Measurements from ENCODE around the gene SMG7. TPM values are rescaled to one million over a fixed set of nuclear protein-coding genes. Genes with fewer than 3 reads are reported as not detected.

The SMG7 gene
- total RNA-seq, 1 donor from 2014 or later, result 66.2 TPM

GRCh38 chr1:183483224-183483623 lies 10.9 kb downstream of the SMG7 start:
- no peaks in the 10 kb centered on the region for H3K9me3 Mint-ChIP-seq (ENCODE audit: unreplicated experiment)
- peaks cover 31% of the 10 kb centered on the region for H3K4me1 Mint-ChIP-seq (ENCODE audit: low read depth, unreplicated experiment)
- H3K36me3 Mint-ChIP-seq (ENCODE audit: unreplicated experiment), result no peaks in the 10 kb centered on the region
- H3K4me3 Mint-ChIP-seq (ENCODE audit: unreplicated experiment), result no peak overlapping the region
- no peak for TF ChIP-seq CTCF (IDR thresholded peaks at IDR 0.05; ENCODE audit: partially characterized antibody, unreplicated experiment)
- no peak overlapping the region for H3K27ac Mint-ChIP-seq (ENCODE audit: unreplicated experiment)
- H3K27me3 Mint-ChIP-seq (ENCODE audit: unreplicated experiment), result peaks cover 5% of the 10 kb centered on the region
- no peak for DNase-seq

GRCh38 chr1:183484254-183484653 lies 12.0 kb downstream of the SMG7 start:
- H3K27me3 Mint-ChIP-seq (ENCODE audit: unreplicated experiment), result peaks cover 5% of the 10 kb centered on the region
- peak; percentile 29 for TF ChIP-seq CTCF (IDR thresholded peaks at IDR 0.05; ENCODE audit: partially characterized antibody, unreplicated experiment)
- no peaks in the 10 kb centered on the region for H3K9me3 Mint-ChIP-seq (ENCODE audit: unreplicated experiment)
- peaks cover 22% of the 10 kb centered on the region for H3K4me1 Mint-ChIP-seq (ENCODE audit: low read depth, unreplicated experiment)
- H3K36me3 Mint-ChIP-seq (ENCODE audit: unreplicated experiment), result no peaks in the 10 kb centered on the region
- no peak overlapping the region for H3K4me3 Mint-ChIP-seq (ENCODE audit: unreplicated experiment)
- DNase-seq, result no peak
- no peak overlapping the region for H3K27ac Mint-ChIP-seq (ENCODE audit: unreplicated experiment)

GRCh38 chr1:183484851-183485250 lies 12.6 kb downstream of the SMG7 start:
- no peak for DNase-seq
- no peak overlapping the region for H3K4me3 Mint-ChIP-seq (ENCODE audit: unreplicated experiment)
- H3K36me3 Mint-ChIP-seq (ENCODE audit: unreplicated experiment), result no peaks in the 10 kb centered on the region
- no peak for TF ChIP-seq CTCF (IDR thresholded peaks at IDR 0.05; ENCODE audit: partially characterized antibody, unreplicated experiment)
- peaks cover 17% of the 10 kb centered on the region for H3K4me1 Mint-ChIP-seq (ENCODE audit: low read depth, unreplicated experiment)
- H3K27ac Mint-ChIP-seq (ENCODE audit: unreplicated experiment), result no peak overlapping the region
- peaks cover 5% of the 10 kb centered on the region for H3K27me3 Mint-ChIP-seq (ENCODE audit: unreplicated experiment)
- no peaks in the 10 kb centered on the region for H3K9me3 Mint-ChIP-seq (ENCODE audit: unreplicated experiment)

GRCh38 chr1:183487674-183488442 lies 15.6 kb downstream of the SMG7 start:
- no peaks in the 10 kb centered on the region for H3K4me1 Mint-ChIP-seq (ENCODE audit: low read depth, unreplicated experiment)
- no peak for DNase-seq
- H3K27me3 Mint-ChIP-seq (ENCODE audit: unreplicated experiment), result peaks cover 2% of the 10 kb centered on the region
- no peak for TF ChIP-seq CTCF (IDR thresholded peaks at IDR 0.05; ENCODE audit: partially characterized antibody, unreplicated experiment)
- no peak overlapping the region for H3K27ac Mint-ChIP-seq (ENCODE audit: unreplicated experiment)
- no peak overlapping the region for H3K4me3 Mint-ChIP-seq (ENCODE audit: unreplicated experiment)
- H3K36me3 Mint-ChIP-seq (ENCODE audit: unreplicated experiment), result no peaks in the 10 kb centered on the region
- H3K9me3 Mint-ChIP-seq (ENCODE audit: unreplicated experiment), result no peaks in the 10 kb centered on the region

- H3K27ac Mint-ChIP-seq (ENCODE audit: unreplicated experiment), result peak overlapping the region; percentile 28
- H3K4me1 Mint-ChIP-seq (ENCODE audit: low read depth, unreplicated experiment), result peaks cover 2% of the 10 kb centered on the region
- no peak for TF ChIP-seq CTCF (IDR thresholded peaks at IDR 0.05; ENCODE audit: partially characterized antibody, unreplicated experiment)
- H3K4me3 Mint-ChIP-seq (ENCODE audit: unreplicated experiment), result no peak overlapping the region
- DNase-seq, result no peak
- peaks cover 2% of the 10 kb centered on the region for H3K27me3 Mint-ChIP-seq (ENCODE audit: unreplicated experiment)
- H3K36me3 Mint-ChIP-seq (ENCODE audit: unreplicated experiment), result no peaks in the 10 kb centered on the region
- no peaks in the 10 kb centered on the region for H3K9me3 Mint-ChIP-seq (ENCODE audit: unreplicated experiment)
Measured at GRCh38 chr1:183490932-183491331, 18.6 kb downstream of the SMG7 start.
